ENCODE measurements around the gene ABHD3. TPM values are rescaled to one million over a fixed set of nuclear protein-coding genes. Genes with fewer than 3 reads are reported as not detected.

The ABHD3 gene
- polyA plus RNA-seq, 1 donor (not counting 4 experiments of a cell fraction or from before 2014, with no cell fraction given) = 31.6 TPM

DNA sequence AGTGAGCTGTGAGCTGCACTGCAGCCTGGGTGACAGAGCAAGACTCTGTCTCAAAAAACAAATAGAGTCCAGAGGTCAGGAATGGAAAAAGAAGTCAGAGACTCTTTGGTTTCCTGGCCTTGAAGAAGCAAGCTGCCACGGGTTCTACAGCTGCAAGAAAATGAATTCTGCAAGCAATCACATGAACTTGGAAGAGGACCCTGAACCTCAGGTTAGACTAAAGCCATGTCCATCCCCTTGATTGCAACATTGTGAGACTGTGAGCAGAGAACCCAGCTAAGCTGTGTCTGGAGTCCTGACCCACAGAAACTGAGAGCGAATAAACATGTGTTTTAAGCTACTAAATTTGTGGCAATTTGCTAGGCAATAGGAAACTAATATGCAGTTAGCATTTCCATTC, 23.1 kb upstream of the ABHD3 start:
- Histone ChIP-seq H3K9ac (ENCODE audit: control insufficient read depth, extremely low read depth, insufficient read depth, low read length) (no peak overlapping the region), H4K20me1 (ENCODE audit: control insufficient read depth, extremely low read depth, insufficient read depth, low read length) (no peaks in the 10 kb centered on the region), H3K27me3 (ENCODE audit: control insufficient read depth, extremely low read depth, insufficient read depth, low read length) (no peaks in the 10 kb centered on the region), H3K4me3 (ENCODE audit: control insufficient read depth in 2 of 3, extremely low read depth in 1 of 3, insufficient read depth in 2 of 3, low read depth in 1 of 3, low read length in 3 of 3) (no peak overlapping the region), H3K4me1 (ENCODE audit: control insufficient read depth, extremely low read depth, insufficient read depth, low read length) (no peaks in the 10 kb centered on the region), H3K27ac (ENCODE audit: control insufficient read depth, insufficient read depth, low read length) (no peak overlapping the region), H3K4me2 (ENCODE audit: control insufficient read depth, extremely low read depth, insufficient read depth, low read depth, low read length) (no peak overlapping the region), H3K79me2 (ENCODE audit: control insufficient read depth, insufficient read depth, low read length) (no peaks in the 10 kb centered on the region), H2AFZ (ENCODE audit: control insufficient read depth, low read length) (no peak overlapping the region), H3K9me1 (ENCODE audit: control insufficient read depth, extremely low read depth, insufficient read depth, low read length) (no peaks in the 10 kb centered on the region), H3K36me3 (ENCODE audit: control insufficient read depth in 2 of 2, extremely low read depth in 1 of 2, insufficient read depth in 2 of 2, low read length in 2 of 2) (no peaks in the 10 kb centered on the region), H3K9me3 (ENCODE audit: control insufficient read depth, low read depth, low read length) (no peaks in the 10 kb centered on the region)
- dilution Hi-C loops (cut with MboI; ENCODE audit: extremely low pct_ligation_motif_present, low sequenced_read_pairs) = no loop called here
- DNase-seq (ENCODE audit: low read depth, low spot score) (no peak), FAIRE-seq (no peak)
- TF ChIP-seq, protein P1, sequence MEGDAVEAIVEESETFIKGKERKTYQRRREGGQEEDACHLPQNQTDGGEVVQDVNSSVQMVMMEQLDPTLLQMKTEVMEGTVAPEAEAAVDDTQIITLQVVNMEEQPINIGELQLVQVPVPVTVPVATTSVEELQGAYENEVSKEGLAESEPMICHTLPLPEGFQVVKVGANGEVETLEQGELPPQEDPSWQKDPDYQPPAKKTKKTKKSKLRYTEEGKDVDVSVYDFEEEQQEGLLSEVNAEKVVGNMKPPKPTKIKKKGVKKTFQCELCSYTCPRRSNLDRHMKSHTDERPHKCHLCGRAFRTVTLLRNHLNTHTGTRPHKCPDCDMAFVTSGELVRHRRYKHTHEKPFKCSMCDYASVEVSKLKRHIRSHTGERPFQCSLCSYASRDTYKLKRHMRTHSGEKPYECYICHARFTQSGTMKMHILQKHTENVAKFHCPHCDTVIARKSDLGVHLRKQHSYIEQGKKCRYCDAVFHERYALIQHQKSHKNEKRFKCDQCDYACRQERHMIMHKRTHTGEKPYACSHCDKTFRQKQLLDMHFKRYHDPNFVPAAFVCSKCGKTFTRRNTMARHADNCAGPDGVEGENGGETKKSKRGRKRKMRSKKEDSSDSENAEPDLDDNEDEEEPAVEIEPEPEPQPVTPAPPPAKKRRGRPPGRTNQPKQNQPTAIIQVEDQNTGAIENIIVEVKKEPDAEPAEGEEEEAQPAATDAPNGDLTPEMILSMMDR (optimal IDR thresholded peaks at IDR 0.05 in 1 of 3, IDR thresholded peaks at IDR 0.05 in 1 of 3, conservative IDR thresholded peaks at IDR 0.05 in 1 of 3; ENCODE audit: extremely low read depth in 1 of 3, insufficient read depth in 2 of 3, low read length in 3 of 3) = no peak
- no peak for TF ChIP-seq EZH2 (IDR thresholded peaks at IDR 0.05; ENCODE audit: low read length)

DNA sequence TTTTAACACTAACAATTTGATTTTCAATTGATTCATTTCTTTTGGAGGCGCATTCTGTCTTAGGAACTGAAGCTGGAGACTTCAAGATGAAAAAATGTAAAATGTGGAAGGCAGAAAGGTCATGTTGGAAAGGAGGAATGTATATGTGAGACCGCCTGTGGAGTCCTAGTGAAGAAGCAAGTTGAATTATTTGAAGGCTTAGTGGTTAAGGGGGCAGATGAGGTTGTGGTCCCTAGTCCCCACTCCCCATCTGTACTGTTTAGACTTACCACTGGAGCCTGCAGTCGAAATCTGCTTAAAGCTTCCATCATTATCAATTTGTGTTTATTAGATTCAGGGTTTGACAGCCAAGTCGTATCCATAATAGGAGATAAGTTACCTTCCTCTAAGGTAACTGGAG, 20.6 kb upstream of the ABHD3 start:
- Histone ChIP-seq H3K9me3 (ENCODE audit: control insufficient read depth, low read depth, low read length) (no peaks in the 10 kb centered on the region), H3K4me1 (ENCODE audit: control insufficient read depth, extremely low read depth, insufficient read depth, low read length) (no peaks in the 10 kb centered on the region), H3K36me3 (ENCODE audit: control insufficient read depth in 2 of 2, extremely low read depth in 1 of 2, insufficient read depth in 2 of 2, low read length in 2 of 2) (no peaks in the 10 kb centered on the region), H4K20me1 (ENCODE audit: control insufficient read depth, extremely low read depth, insufficient read depth, low read length) (no peaks in the 10 kb centered on the region), H3K4me3 (ENCODE audit: control insufficient read depth in 2 of 3, extremely low read depth in 1 of 3, insufficient read depth in 2 of 3, low read depth in 1 of 3, low read length in 3 of 3) (no peak overlapping the region), H3K9ac (ENCODE audit: control insufficient read depth, extremely low read depth, insufficient read depth, low read length) (no peak overlapping the region), H2AFZ (ENCODE audit: control insufficient read depth, low read length) (no peak overlapping the region), H3K9me1 (ENCODE audit: control insufficient read depth, extremely low read depth, insufficient read depth, low read length) (no peaks in the 10 kb centered on the region), H3K4me2 (ENCODE audit: control insufficient read depth, extremely low read depth, insufficient read depth, low read depth, low read length) (no peak overlapping the region), H3K27ac (ENCODE audit: control insufficient read depth, insufficient read depth, low read length) (no peak overlapping the region), H3K79me2 (ENCODE audit: control insufficient read depth, insufficient read depth, low read length) (no peaks in the 10 kb centered on the region), H3K27me3 (ENCODE audit: control insufficient read depth, extremely low read depth, insufficient read depth, low read length) (no peaks in the 10 kb centered on the region)
- no peak for FAIRE-seq
- no peak for DNase-seq (ENCODE audit: low read depth, low spot score)
- dilution Hi-C loops (cut with MboI; ENCODE audit: extremely low pct_ligation_motif_present, low sequenced_read_pairs) = no loop called here
- TF ChIP-seq, protein P1 (optimal IDR thresholded peaks at IDR 0.05 in 1 of 3, IDR thresholded peaks at IDR 0.05 in 1 of 3, conservative IDR thresholded peaks at IDR 0.05 in 1 of 3; ENCODE audit: extremely low read depth in 1 of 3, insufficient read depth in 2 of 3, low read length in 3 of 3) = no peak
- TF ChIP-seq EZH2 (IDR thresholded peaks at IDR 0.05; ENCODE audit: low read length) = no peak
